ENCODE results near the gene RNF34. TPM values are rescaled to one million over a fixed set of nuclear protein-coding genes. Genes with fewer than 3 reads are reported as not detected.

The RNF34 gene
- total and polyA plus RNA-seq, 2 of the 13 experiments (the other 11 are each of a cell fraction or from before 2014, with no cell fraction given), result 36.8 to 53.2 TPM

DNA sequence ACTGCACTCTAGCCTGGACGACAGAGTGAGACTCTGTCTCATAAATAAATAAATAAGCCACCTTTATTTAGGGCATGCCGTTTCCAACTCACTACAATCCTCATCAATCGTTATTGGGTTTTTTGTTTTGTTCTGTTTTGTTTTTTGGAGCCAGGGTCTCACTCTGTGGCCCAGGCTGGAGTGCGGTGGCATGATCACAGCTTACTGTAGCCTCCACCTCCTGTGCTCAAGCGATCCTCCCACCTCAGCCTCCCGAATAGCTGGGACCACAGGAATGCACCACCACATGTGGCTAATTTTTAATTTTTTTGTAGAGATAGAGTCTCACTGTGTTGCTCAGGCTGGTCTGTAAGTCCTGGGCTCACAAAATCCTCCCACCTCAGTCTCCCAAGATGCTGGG lies 44.1 kb upstream of the RNF34 start:
- H3K4me2 ChIP-seq (ENCODE audit: low read depth, low read length), result no peak overlapping the region; the same call in 1 of the 2 replicates
- H3K4me3 ChIP-seq (replicated peaks in 1 of 3; ENCODE audit: insufficient read depth in 1 of 3, low read depth in 2 of 3, low read length in 3 of 3), result no peak overlapping the region
- ATAC-seq (no peak), DNase-seq (ENCODE audit: low spot score) (no peak), FAIRE-seq (no peak)
- H3K79me2 ChIP-seq (ENCODE audit: insufficient read depth, low read length), result peaks cover 12% of the 10 kb centered on the region
- ChIA-PET POLR2A (no interaction called here), CTCF (ENCODE audit: low intra/inter-chr PET ratio, low total read pairs) (no interaction called here)
- no peaks in the 10 kb centered on the region for H3K36me3 ChIP-seq (replicated peaks in 1 of 2; ENCODE audit: control insufficient read depth in 1 of 2, insufficient read depth in 2 of 2, low read length in 2 of 2)
- no peak overlapping the region for H2AFZ ChIP-seq (ENCODE audit: low read length)
- in situ Hi-C loops (cut with HindIII; ENCODE audit: extremely low pct_ligation_motif_present, low pct_unique_long_range_greater_than_20kb) (no loop called here), intact Hi-C loops (cut with micrococcal nuclease; ENCODE audit: unreplicated experiment) (no loop called here)
- no peaks in the 10 kb centered on the region for H4K20me1 ChIP-seq (ENCODE audit: insufficient read depth, low read length)
- BruUV-seq (replicated peaks), result no TSS peak
- peaks cover 53% of the 10 kb centered on the region for H3K4me1 ChIP-seq (ENCODE audit: insufficient read depth, low read length)
- no peaks in the 10 kb centered on the region; a peak in 1 of 5 replicates for H3K27me3 ChIP-seq (ENCODE audit: control insufficient read depth in 1 of 2, insufficient read depth in 2 of 2, low read length in 2 of 2)
- H3K9me3 ChIP-seq (ENCODE audit: low read length), result no peaks in the 10 kb centered on the region
- no peak overlapping the region for H3K9ac ChIP-seq (ENCODE audit: insufficient read depth, low read depth, low read length)
- H3K27ac ChIP-seq (ENCODE audit: extremely low read length, insufficient read depth, low read length), result no peak overlapping the region
- 36% methylated on average over 6 of the region's 6 CpGs for WGBS (ENCODE audit: low lambda C conversion rate)
- TF ChIP-seq ZMYM3 (CRISPR knock-in tag; IDR thresholded peaks at IDR 0.05) (peak; percentile 63; the same call in 1 of the 2 replicates), PHF20 (CRISPR knock-in tag; IDR thresholded peaks at IDR 0.05) (no peak), MIXL1 (CRISPR knock-in tag; IDR thresholded peaks at IDR 0.05) (no peak), FUBP1 (CRISPR knock-in tag; IDR thresholded peaks at IDR 0.05; ENCODE audit: borderline replicate concordance) (no peak), BORCS8-MEF2B (CRISPR knock-in tag; IDR thresholded peaks at IDR 0.05) (no peak), HMGA1 (CRISPR knock-in tag; conservative IDR thresholded peaks at IDR 0.05) (no peak), ZNF572 (CRISPR knock-in tag; IDR thresholded peaks at IDR 0.05) (no peak), SMARCE1 (IDR thresholded peaks at IDR 0.05; ENCODE audit: borderline replicate concordance) (no peak), TBX3 (IDR thresholded peaks at IDR 0.05; ENCODE audit: borderline replicate concordance) (no peak), KDM1A (CRISPR knock-in tag; IDR thresholded peaks at IDR 0.05) (no peak), YY1 (IDR thresholded peaks at IDR 0.05; ENCODE audit: insufficient read depth, insufficient replicate concordance, low read depth, low read length) (no peak), ZNF121 (CRISPR knock-in tag; IDR thresholded peaks at IDR 0.05) (peak; percentile 71), ZNF7 (CRISPR knock-in tag; IDR thresholded peaks at IDR 0.05) (no peak), FIP1L1 (IDR thresholded peaks at IDR 0.05; ENCODE audit: borderline replicate concordance, insufficient read depth, low read depth, low read length) (no peak)
- TF ChIP-seq, protein P1, sequence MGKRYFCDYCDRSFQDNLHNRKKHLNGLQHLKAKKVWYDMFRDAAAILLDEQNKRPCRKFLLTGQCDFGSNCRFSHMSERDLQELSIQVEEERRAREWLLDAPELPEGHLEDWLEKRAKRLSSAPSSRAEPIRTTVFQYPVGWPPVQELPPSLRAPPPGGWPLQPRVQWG (CRISPR knock-in tag; IDR thresholded peaks at IDR 0.05; ENCODE audit: borderline replicate concordance, low read depth), result no peak
- TF ChIP-seq, protein P2, sequence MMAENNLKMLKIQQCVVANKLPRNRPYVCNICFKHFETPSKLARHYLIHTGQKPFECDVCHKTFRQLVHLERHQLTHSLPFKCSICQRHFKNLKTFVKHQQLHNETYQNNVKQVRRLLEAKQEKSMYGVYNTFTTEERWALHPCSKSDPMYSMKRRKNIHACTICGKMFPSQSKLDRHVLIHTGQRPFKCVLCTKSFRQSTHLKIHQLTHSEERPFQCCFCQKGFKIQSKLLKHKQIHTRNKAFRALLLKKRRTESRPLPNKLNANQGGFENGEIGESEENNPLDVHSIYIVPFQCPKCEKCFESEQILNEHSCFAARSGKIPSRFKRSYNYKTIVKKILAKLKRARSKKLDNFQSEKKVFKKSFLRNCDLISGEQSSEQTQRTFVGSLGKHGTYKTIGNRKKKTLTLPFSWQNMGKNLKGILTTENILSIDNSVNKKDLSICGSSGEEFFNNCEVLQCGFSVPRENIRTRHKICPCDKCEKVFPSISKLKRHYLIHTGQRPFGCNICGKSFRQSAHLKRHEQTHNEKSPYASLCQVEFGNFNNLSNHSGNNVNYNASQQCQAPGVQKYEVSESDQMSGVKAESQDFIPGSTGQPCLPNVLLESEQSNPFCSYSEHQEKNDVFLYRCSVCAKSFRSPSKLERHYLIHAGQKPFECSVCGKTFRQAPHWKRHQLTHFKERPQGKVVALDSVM (CRISPR knock-in tag; IDR thresholded peaks at IDR 0.05), result peak; percentile 94
